ENCODE results near the gene CCDC93.

DNA sequence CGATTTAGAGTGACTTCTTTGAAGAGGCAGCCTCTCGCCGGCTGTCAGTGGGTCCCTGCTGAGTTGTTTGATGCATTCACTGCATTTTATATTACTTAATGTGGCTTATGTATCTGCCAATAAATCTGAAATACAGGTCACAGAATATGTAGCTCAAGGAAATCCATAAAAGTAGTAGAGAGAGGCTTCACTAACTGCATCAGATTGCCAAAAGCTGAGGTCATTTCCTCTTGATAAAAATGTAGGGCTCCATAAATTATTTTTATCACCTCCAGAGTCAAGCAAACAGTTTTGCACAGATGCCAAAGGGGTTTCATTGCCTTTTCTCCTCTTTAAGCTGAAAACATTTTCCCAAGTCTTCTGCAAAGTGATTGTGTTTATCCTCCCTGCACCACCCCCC is 36.5 kb upstream of the CCDC93 start:
- TF ChIP-seq, protein P1, sequence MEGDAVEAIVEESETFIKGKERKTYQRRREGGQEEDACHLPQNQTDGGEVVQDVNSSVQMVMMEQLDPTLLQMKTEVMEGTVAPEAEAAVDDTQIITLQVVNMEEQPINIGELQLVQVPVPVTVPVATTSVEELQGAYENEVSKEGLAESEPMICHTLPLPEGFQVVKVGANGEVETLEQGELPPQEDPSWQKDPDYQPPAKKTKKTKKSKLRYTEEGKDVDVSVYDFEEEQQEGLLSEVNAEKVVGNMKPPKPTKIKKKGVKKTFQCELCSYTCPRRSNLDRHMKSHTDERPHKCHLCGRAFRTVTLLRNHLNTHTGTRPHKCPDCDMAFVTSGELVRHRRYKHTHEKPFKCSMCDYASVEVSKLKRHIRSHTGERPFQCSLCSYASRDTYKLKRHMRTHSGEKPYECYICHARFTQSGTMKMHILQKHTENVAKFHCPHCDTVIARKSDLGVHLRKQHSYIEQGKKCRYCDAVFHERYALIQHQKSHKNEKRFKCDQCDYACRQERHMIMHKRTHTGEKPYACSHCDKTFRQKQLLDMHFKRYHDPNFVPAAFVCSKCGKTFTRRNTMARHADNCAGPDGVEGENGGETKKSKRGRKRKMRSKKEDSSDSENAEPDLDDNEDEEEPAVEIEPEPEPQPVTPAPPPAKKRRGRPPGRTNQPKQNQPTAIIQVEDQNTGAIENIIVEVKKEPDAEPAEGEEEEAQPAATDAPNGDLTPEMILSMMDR (IDR thresholded peaks at IDR 0.05) = no peak
- TF ChIP-seq POLR2A (IDR thresholded peaks at IDR 0.05) = no peak
